Naive thymus-derived CD4-positive, alpha-beta T cell (primary cell): ENCODE measurements around the gene TDRD12. TPM values are rescaled to one million over a fixed set of nuclear protein-coding genes. Genes with fewer than 3 reads are reported as not detected.
"Not testable (repeated sequence)": the region's sequence is repeated elsewhere in the genome, so short reads cannot be mapped to it uniquely, and the experiment has no call there.

ENCODE experiments used
- ATAC-seq: fragments of 150-1000 bp; cut with Tn5 transposase; 2 replicates; pipeline ENCODE4 v1.10.0; 2021; ENCODE audit warnings: mild to moderate bottlenecking, moderate library complexity
- CTCF ChIA-PET: fragments of 350-600 bp; sonication (Branson Sonifier 250); formaldehyde crosslinking; loops from one replicate; lab custom pipeline; 2021; ENCODE audit warnings: antibody characterized with exemption; lab: Charles Lee
- POLR2A ChIA-PET: fragments of 350-600 bp; sonication (Branson Sonifier 250); formaldehyde crosslinking; loops from one replicate; lab custom pipeline; 2021; ENCODE audit warnings: antibody characterized with exemption, inconsistent platforms; lab: Charles Lee
- DNase-seq, 9 donors: peaks; one replicate each; pipeline versions ENCODE4 v3.0.0 to v3.0.0-alpha.2; 2020 to 2022; ENCODE audit warnings: mixed read lengths in 1 of 9
- H3K27ac ChIP-seq: one replicate; pipeline ENCODE4 v1.7.0; 2013; ENCODE audit warnings: mild to moderate bottlenecking, low read depth, low read length, moderate library complexity
- H3K27me3 ChIP-seq, 2 donors: one replicate each; pipeline ENCODE4 v1.7.0; 2013; ENCODE audit warnings: low read length in 2 of 2, mild to moderate bottlenecking in 2 of 2, moderate library complexity in 2 of 2; ENCODE audit not compliant: control insufficient read depth in 2 of 2, insufficient read depth in 2 of 2
- H3K36me3 ChIP-seq, 3 experiments: 1 replicate in 2 of 3; 2 replicates in 1 of 3; pipeline ENCODE4 v1.7.0; 2013; ENCODE audit warnings: low read length in 3 of 3, mild to moderate bottlenecking in 3 of 3, moderate library complexity in 1 of 3; ENCODE audit not compliant: insufficient read depth in 3 of 3, control insufficient read depth in 2 of 3
- H3K4me1 ChIP-seq, 2 donors: one replicate each; pipeline ENCODE4 v1.7.0; 2013; ENCODE audit warnings: low read length in 2 of 2, mild to moderate bottlenecking in 2 of 2, moderate library complexity in 1 of 2; ENCODE audit not compliant: control insufficient read depth in 2 of 2, insufficient read depth in 2 of 2
- H3K4me3 ChIP-seq: 2 replicates; pipeline ENCODE4 v1.7.0; 2013; ENCODE audit warnings: mild to moderate bottlenecking, low read length
- H3K9me3 ChIP-seq, 3 experiments: 1 replicate in 2 of 3; 2 replicates in 1 of 3; pipeline ENCODE4 v1.7.0; 2013; ENCODE audit warnings: low read length in 3 of 3; ENCODE audit not compliant: control insufficient read depth in 2 of 3
- H3K27ac Mint-ChIP-seq, 9 donors: one replicate each; pipeline ENCODE4 v1.8.0; 2020 to 2022; ENCODE audit warnings: mixed read lengths in 9 of 9, mild to moderate bottlenecking in 8 of 9, moderate library complexity in 5 of 9, inconsistent platforms in 2 of 9
- H3K27me3 Mint-ChIP-seq, 5 donors: one replicate each; pipeline ENCODE4 v1.8.0; 2021 to 2022; ENCODE audit warnings: mixed read lengths in 5 of 5, mild to moderate bottlenecking in 1 of 5
- H3K36me3 Mint-ChIP-seq, 5 donors: one replicate each; pipeline ENCODE4 v1.8.0; 2020 to 2022; ENCODE audit warnings: mixed read lengths in 5 of 5, mild to moderate bottlenecking in 3 of 5, inconsistent platforms in 1 of 5
- H3K4me1 Mint-ChIP-seq, 7 donors: one replicate each; pipeline ENCODE4 v1.8.0; 2020 to 2022; ENCODE audit warnings: mixed read lengths in 7 of 7, mild to moderate bottlenecking in 3 of 7, inconsistent platforms in 1 of 7
- H3K4me3 Mint-ChIP-seq, 10 donors: one replicate each; pipeline ENCODE4 v1.8.0; 2020 to 2022; ENCODE audit warnings: mild to moderate bottlenecking in 10 of 10, mixed read lengths in 10 of 10, moderate library complexity in 6 of 10, inconsistent platforms in 2 of 10
- H3K9me3 Mint-ChIP-seq, 11 donors: one replicate each; pipeline ENCODE4 v1.8.0; 2020 to 2022; ENCODE audit warnings: mixed read lengths in 11 of 11, mild to moderate bottlenecking in 4 of 11, inconsistent platforms in 1 of 11, moderate library complexity in 1 of 11
- intact Hi-C, 2 donors: fragments of 100-400 bp; cut with micrococcal nuclease; formaldehyde crosslinking; loops; one replicate each; pipeline ENCODE4 v1.15.1; 2023
- polyA plus RNA-seq, 2 donors: library from polyadenylated mRNA; unstranded; fragments of 300-500 nt; fragmentation: Illumina TruSeq; gene quantifications; one replicate each; pipeline ENCODE4 v1.2.3, GENCODE V29; 2021
- total RNA-seq, 6 experiments: library from RNA in 5 of 6; stranded (reverse) in 5 of 6; gene quantifications; 1 replicate in 5 of 6; 2 replicates in 1 of 6; pipeline ENCODE4 v1.2.3 and lab custom pipeline; 2021 to 2026

TDRD12 gene
- total and polyA plus RNA-seq, 7 experiments from 2014 or later, result 0.17 to 3.6 (median 0.67) TPM; not detected in 1

DNA sequence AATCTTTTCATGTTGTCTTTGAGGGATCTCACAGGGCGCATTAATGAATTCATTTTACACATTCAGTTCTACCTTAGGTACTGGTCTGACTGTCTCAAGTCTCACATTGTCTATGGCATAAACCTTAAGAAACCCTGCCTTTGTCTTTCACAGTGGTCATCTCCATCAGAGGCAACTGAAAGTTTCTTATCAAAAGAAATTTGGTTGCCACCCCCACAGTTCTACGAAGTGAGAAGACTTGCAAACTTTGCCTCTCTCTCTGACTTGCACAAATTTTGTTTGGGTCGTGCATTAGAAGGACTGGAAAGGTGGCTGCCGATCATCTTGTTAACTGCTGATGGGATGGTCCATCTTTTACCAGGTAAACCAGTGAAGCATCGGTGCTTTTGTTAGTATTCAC lies 10.5 kb upstream of the TDRD12 start:
- H3K27me3 Mint-ChIP-seq, result no peaks in the 10 kb centered on the region
- CTCF ChIA-PET, result no interaction called here
- intact Hi-C loops, result no loop called here
- no peak for DNase-seq
- peaks cover 0 to 9% (median 4%) of the 10 kb centered on the region in 11 donors for H3K9me3 Mint-ChIP-seq
- Histone ChIP-seq H3K9me3 (peaks cover 0 to 3% (median under 1%) of the 10 kb centered on the region in 3 experiments), H3K4me3 (no peak overlapping the region), H3K36me3 (peaks cover 0 to 21% (median 0%) of the 10 kb centered on the region in 3 experiments), H3K27me3 (no peaks in the 10 kb centered on the region), H3K4me1 (no peaks in the 10 kb centered on the region), H3K27ac (no peak overlapping the region)
- POLR2A ChIA-PET, result interaction anchor here (0.5 to 0.6 kb wide), 2 partner anchors 15 to 234 kb away, joined by 3 to 4 read pairs; no protein-coding TSS in a partner anchor
- peak overlapping the region in 4 of 9 donors; percentile 15 to 64 (median 58) for H3K27ac Mint-ChIP-seq
- H3K4me3 Mint-ChIP-seq, result peak overlapping the region in 3 of 10 donors; percentile 11 to 16 (median 15)
- ATAC-seq, result no peak
- H3K4me1 Mint-ChIP-seq, result peaks cover 9 to 24% (median 20%) of the 10 kb centered on the region in 7 donors
- H3K36me3 Mint-ChIP-seq, result peaks cover 4 to 42% (median 31%) of the 10 kb centered on the region in 5 donors

- DNase-seq (no peak), ATAC-seq (no peak)
- peaks cover 0 to 35% (median 20%) of the 10 kb centered on the region in 5 donors for H3K36me3 Mint-ChIP-seq
- no peaks in the 10 kb centered on the region for H3K9me3 Mint-ChIP-seq
- H3K4me3 Mint-ChIP-seq, result no peak overlapping the region
- Histone ChIP-seq H3K27ac (no peak overlapping the region), H3K36me3 (peaks cover 0 to 19% (median 0%) of the 10 kb centered on the region in 3 experiments), H3K9me3 (no peaks in the 10 kb centered on the region), H3K4me3 (no peak overlapping the region), H3K27me3 (no peaks in the 10 kb centered on the region), H3K4me1 (no peaks in the 10 kb centered on the region)
- ChIA-PET CTCF (interaction anchor here (0.6 kb wide), 1 partner anchor 33 kb away, joined by 3 read pairs; no protein-coding TSS in a partner anchor), POLR2A (no interaction called here)
- H3K4me1 Mint-ChIP-seq, result peaks cover 9 to 22% (median 15%) of the 10 kb centered on the region in 7 donors
- H3K27me3 Mint-ChIP-seq, result no peaks in the 10 kb centered on the region
- no peak overlapping the region for H3K27ac Mint-ChIP-seq
- intact Hi-C loops, result no loop called here
Observed at GRCh38 chr19:32711747-32712146, 7.8 kb upstream of the TDRD12 start.

- H3K4me1 ChIP-seq, H3K9me3 ChIP-seq, H3K27ac Mint-ChIP-seq, H3K27me3 Mint-ChIP-seq, ATAC-seq, H3K4me1 Mint-ChIP-seq, H3K4me3 Mint-ChIP-seq, DNase-seq, H3K27ac ChIP-seq, H3K9me3 Mint-ChIP-seq, H3K27me3 ChIP-seq, H3K4me3 ChIP-seq, intact Hi-C loops: not testable (repeated sequence)
- ChIA-PET CTCF (interaction anchor here (0.8 kb wide), 1 partner anchor 147 kb away, joined by 3 read pairs; no protein-coding TSS in a partner anchor), POLR2A (interaction anchor here (0.7 kb wide), 1 partner anchor 53 kb away, joined by 3 read pairs; no protein-coding TSS in a partner anchor)
- peaks cover 0 to 12% (median 0%) of the 10 kb centered on the region in 3 experiments for H3K36me3 ChIP-seq
- H3K36me3 Mint-ChIP-seq, result peaks cover 0 to 20% (median 13%) of the 10 kb centered on the region in 5 donors
Observed at GRCh38 chr19:32716203-32716602, 3.4 kb upstream of the TDRD12 start.

- POLR2A ChIA-PET, result no interaction called here
- peaks cover 0 to 3% (median 0%) of the 10 kb centered on the region in 3 experiments for H3K36me3 ChIP-seq
- Mint-ChIP-seq H3K27ac (peak overlapping the region in 1 of 9 donors; percentile 16), H3K4me1 (peaks cover 0 to 4% (median 0%) of the 10 kb centered on the region in 7 donors), H3K9me3 (no peaks in the 10 kb centered on the region), H3K27me3 (no peaks in the 10 kb centered on the region), H3K36me3 (peaks cover 0 to 19% (median 12%) of the 10 kb centered on the region in 5 donors), H3K4me3 (no peak overlapping the region)
- H3K27me3 ChIP-seq, result no peaks in the 10 kb centered on the region
- CTCF ChIA-PET, result no interaction called here
- no peak overlapping the region for H3K27ac ChIP-seq
- H3K9me3 ChIP-seq, result no peaks in the 10 kb centered on the region
- ATAC-seq (no peak), DNase-seq (no peak)
- H3K4me3 ChIP-seq, result no peak overlapping the region
- intact Hi-C loops, result no loop called here
- H3K4me1 ChIP-seq, result no peaks in the 10 kb centered on the region
Observed at GRCh38 chr19:32717496-32717895, 2.1 kb upstream of the TDRD12 start.

- intact Hi-C loops, result no loop called here
- H3K27me3 ChIP-seq, result no peaks in the 10 kb centered on the region
- ATAC-seq (no peak), DNase-seq (no peak)
- H3K27me3 Mint-ChIP-seq, result no peaks in the 10 kb centered on the region
- H3K36me3 ChIP-seq, result peaks cover 0 to 3% (median 0%) of the 10 kb centered on the region in 3 experiments
- CTCF ChIA-PET, result no interaction called here
- H3K4me3 Mint-ChIP-seq, result no peak overlapping the region
- no peaks in the 10 kb centered on the region for H3K4me1 ChIP-seq
- peaks cover 0 to 4% (median 0%) of the 10 kb centered on the region in 7 donors for H3K4me1 Mint-ChIP-seq
- no peak overlapping the region for H3K4me3 ChIP-seq
- H3K9me3 Mint-ChIP-seq, result no peaks in the 10 kb centered on the region
- POLR2A ChIA-PET, result no interaction called here
- no peak overlapping the region for H3K27ac ChIP-seq
- H3K27ac Mint-ChIP-seq, result peak overlapping the region in 1 of 9 donors; percentile 67
- peaks cover 0 to 15% (median 9%) of the 10 kb centered on the region in 5 donors for H3K36me3 Mint-ChIP-seq
- no peaks in the 10 kb centered on the region for H3K9me3 ChIP-seq
Observed at GRCh38 chr19:32718286-32718685, 1.3 kb upstream of the TDRD12 start.

DNA sequence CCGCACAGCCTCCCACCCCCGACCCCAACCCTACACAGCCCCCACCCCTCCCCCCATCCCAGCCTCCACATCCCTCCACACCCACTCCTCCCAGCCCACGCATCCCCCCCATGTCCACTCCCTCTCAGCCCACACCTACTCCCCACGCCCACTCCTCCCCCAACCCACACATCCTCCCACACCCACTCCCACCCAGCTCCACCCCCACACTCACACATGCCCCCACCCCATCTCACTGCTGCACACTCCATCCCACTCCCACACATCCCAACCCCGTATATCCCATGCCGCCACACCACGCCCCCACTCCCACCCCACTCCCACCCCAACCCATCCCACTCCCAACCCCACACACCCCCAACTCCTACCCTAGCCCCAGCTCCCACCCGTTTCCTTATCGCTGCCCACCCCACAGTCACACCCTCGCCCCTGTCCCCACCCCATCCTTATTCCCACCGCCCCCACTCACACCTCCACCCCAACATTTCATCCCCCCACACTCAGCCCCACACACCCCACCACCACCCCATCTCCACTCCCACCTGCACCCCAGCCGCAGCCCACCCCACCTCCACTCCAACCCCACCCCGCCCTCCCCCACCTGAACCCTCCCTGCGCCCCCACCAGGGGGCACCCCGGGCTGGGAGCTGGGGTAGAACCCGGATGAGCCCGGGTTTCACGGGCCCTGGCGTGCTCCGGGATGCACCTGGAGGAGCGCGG lies 809 bp downstream of the TDRD12 start:
- Histone ChIP-seq H3K9me3 (no peaks in the 10 kb centered on the region), H3K4me1 (no peaks in the 10 kb centered on the region), H3K27me3 (no peaks in the 10 kb centered on the region), H3K27ac (no peak overlapping the region), H3K36me3 (no peaks in the 10 kb centered on the region), H3K4me3 (no peak overlapping the region)
- intact Hi-C loops, result no loop called here
- DNase-seq, result no peak
- ChIA-PET CTCF (no interaction called here), POLR2A (no interaction called here)
- no peak overlapping the region for H3K27ac Mint-ChIP-seq
- H3K4me1 Mint-ChIP-seq, result peaks cover 0 to 4% (median 0%) of the 10 kb centered on the region in 7 donors
- peaks cover 0 to 4% (median 3%) of the 10 kb centered on the region in 5 donors for H3K36me3 Mint-ChIP-seq
- no peak for ATAC-seq
- no peak overlapping the region for H3K4me3 Mint-ChIP-seq
- peaks cover 0 to under 1% (median 0%) of the 10 kb centered on the region in 11 donors for H3K9me3 Mint-ChIP-seq
- H3K27me3 Mint-ChIP-seq, result peaks cover 0 to 2% (median 0%) of the 10 kb centered on the region in 5 donors
